Breast epithelium (tissue), 3 donors: ENCODE measurements around the gene NFIX.

Experiments used
- POLR2A ChIP-seq: fragments of 450-650 bp; IDR thresholded peaks from one replicate; pipeline ENCODE4 v1.6.1; 2016; ENCODE audit warnings: antibody characterized with exemption, mild to moderate bottlenecking, moderate library complexity
- POLR2AphosphoS5 ChIP-seq, 3 donors: sonication (generic); formaldehyde crosslinking; IDR thresholded peaks; one replicate each; pipeline ENCODE4 v1.6.1; 2017; ENCODE audit warnings: antibody characterized with exemption in 3 of 3
- TF ChIP-seq, protein P1 (sequence below), 3 donors: fragments of 450-650 bp; IDR thresholded peaks; one replicate each; pipeline ENCODE4 v1.5.1; 2016 to 2017; ENCODE audit warnings: antibody characterized with exemption in 3 of 3, mild to moderate bottlenecking in 3 of 3, moderate library complexity in 3 of 3

DNA sequence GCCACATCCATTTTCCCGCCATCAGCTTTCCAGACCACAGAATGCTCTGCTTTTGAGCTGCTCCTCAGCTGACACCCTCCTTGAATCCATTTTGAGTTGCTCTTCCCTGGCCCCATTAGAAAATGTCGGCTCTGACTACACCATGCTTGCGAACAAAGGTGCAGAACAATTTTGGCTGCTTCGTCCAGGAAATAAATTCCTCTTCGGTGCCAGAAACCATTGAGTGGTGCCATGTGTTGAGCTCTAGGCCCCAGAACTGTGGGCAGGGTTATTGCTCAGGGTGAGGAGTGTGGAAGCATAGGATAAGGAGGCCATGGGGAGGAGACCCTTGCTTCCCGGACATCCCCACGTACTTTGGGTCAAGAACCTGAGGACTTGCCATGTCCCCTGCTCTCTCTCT is 52.1 kb downstream of the NFIX start:
- TF ChIP-seq, protein P1, sequence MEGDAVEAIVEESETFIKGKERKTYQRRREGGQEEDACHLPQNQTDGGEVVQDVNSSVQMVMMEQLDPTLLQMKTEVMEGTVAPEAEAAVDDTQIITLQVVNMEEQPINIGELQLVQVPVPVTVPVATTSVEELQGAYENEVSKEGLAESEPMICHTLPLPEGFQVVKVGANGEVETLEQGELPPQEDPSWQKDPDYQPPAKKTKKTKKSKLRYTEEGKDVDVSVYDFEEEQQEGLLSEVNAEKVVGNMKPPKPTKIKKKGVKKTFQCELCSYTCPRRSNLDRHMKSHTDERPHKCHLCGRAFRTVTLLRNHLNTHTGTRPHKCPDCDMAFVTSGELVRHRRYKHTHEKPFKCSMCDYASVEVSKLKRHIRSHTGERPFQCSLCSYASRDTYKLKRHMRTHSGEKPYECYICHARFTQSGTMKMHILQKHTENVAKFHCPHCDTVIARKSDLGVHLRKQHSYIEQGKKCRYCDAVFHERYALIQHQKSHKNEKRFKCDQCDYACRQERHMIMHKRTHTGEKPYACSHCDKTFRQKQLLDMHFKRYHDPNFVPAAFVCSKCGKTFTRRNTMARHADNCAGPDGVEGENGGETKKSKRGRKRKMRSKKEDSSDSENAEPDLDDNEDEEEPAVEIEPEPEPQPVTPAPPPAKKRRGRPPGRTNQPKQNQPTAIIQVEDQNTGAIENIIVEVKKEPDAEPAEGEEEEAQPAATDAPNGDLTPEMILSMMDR (IDR thresholded peaks at IDR 0.05) = no peak
- TF ChIP-seq POLR2AphosphoS5 (IDR thresholded peaks at IDR 0.05) (no peak), POLR2A (no peak)
